ENCODE measurements around the gene GBE1.
"Not testable (repeated sequence)": the region's sequence is repeated elsewhere in the genome, so short reads cannot be mapped to it uniquely, and the experiment has no call there.

The GBE1 gene

GRCh38 chr3:81752604-81753003, 8.8 kb downstream of the GBE1 start:
- no peak for DNase-seq

- DNase-seq, result no peak
Measured at GRCh38 chr3:81749265-81749664, 12.2 kb downstream of the GBE1 start.

- DNase-seq, result not testable (repeated sequence)
Measured at GRCh38 chr3:81747280-81747679, 14.2 kb downstream of the GBE1 start.

- no peak for DNase-seq
Measured at GRCh38 chr3:81744366-81744765, 17.1 kb downstream of the GBE1 start.

- no peak for DNase-seq
Measured at GRCh38 chr3:81743096-81744025, 18.1 kb downstream of the GBE1 start.

- DNase-seq, result no peak
Measured at GRCh38 chr3:81742581-81742980, 18.9 kb downstream of the GBE1 start.

- DNase-seq, result no peak
Measured at GRCh38 chr3:81741216-81741615, 20.2 kb downstream of the GBE1 start.

- DNase-seq, result no peak
Measured at GRCh38 chr3:81740731-81741130, 20.7 kb downstream of the GBE1 start.

GRCh38 chr3:81735334-81735733, 26.1 kb downstream of the GBE1 start:
- no peak for DNase-seq

GRCh38 chr3:81734742-81735141, 26.7 kb downstream of the GBE1 start:
- DNase-seq, result no peak

- no peak for DNase-seq
Measured at GRCh38 chr3:81732642-81733041, 28.8 kb downstream of the GBE1 start.

- DNase-seq, result no peak
Measured at GRCh38 chr3:81728766-81729544, 32.5 kb downstream of the GBE1 start.

GRCh38 chr3:81726735-81727134, 34.7 kb downstream of the GBE1 start:
- DNase-seq, result no peak

GRCh38 chr3:81726132-81726531, 35.3 kb downstream of the GBE1 start:
- DNase-seq, result no peak

GRCh38 chr3:81723732-81724313, 37.6 kb downstream of the GBE1 start:
- no peak for DNase-seq

- no peak for DNase-seq
Measured at GRCh38 chr3:81718311-81718710, 43.1 kb downstream of the GBE1 start.

- no peak for DNase-seq
Measured at GRCh38 chr3:81716870-81717509, 44.5 kb downstream of the GBE1 start.

- DNase-seq, result no peak
Measured at GRCh38 chr3:81713031-81713430, 48.4 kb downstream of the GBE1 start.

GRCh38 chr3:81709606-81710005, 51.8 kb downstream of the GBE1 start:
- no peak for DNase-seq

- DNase-seq, result no peak
Measured at GRCh38 chr3:81707996-81708395, 53.4 kb downstream of the GBE1 start.

- no peak for DNase-seq
Measured at GRCh38 chr3:81702126-81702525, 59.3 kb downstream of the GBE1 start.

- DNase-seq, result no peak
Measured at GRCh38 chr3:81699536-81700320, 61.7 kb downstream of the GBE1 start.
